SH-SY5Y (cell line): ENCODE measurements around the gene SLC35G6.

Experiments
- GATA2 ChIP-seq: IDR thresholded peaks from 2 replicates; pipeline ENCODE4 v1.6.1; 2011; ENCODE audit warnings: mild to moderate bottlenecking, low read depth, low read length
- GATA3 ChIP-seq: IDR thresholded peaks from 2 replicates; pipeline ENCODE4 v1.6.1; 2011; ENCODE audit warnings: low read depth, mild to moderate bottlenecking, low read length, moderate library complexity

SLC35G6 gene

GRCh38 chr17:7466639-7467341 lies 14.5 kb upstream of the SLC35G6 start:
- TF ChIP-seq GATA2 = no peak
- no peak for TF ChIP-seq GATA3

DNA sequence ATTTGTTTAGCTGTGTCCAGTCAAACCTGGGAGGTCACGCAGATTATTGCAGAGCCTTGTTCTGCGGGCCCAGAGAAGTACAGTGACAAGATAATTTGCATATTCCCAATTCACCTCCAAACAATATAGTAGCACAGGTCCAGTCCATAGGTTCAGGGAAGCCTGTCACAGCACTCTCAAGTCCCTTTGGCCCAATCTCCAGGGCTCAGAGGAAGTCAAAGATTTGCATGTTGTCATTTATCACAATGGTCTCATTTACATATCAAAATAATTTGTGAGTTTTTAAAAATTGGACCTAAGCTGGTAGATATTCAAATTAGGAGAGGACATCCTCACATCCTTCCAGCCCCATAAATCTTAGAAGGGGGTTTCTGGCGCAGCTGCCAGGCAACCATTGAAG lies 13.7 kb upstream of the SLC35G6 start:
- TF ChIP-seq GATA3 = no peak
- no peak for TF ChIP-seq GATA2

GRCh38 chr17:7468290-7468689 lies 13.0 kb upstream of the SLC35G6 start:
- no peak for TF ChIP-seq GATA2
- no peak for TF ChIP-seq GATA3

- no peak for TF ChIP-seq GATA3
These were observed 12.3 kb upstream of the SLC35G6 start for GRCh38 chr17:7468804-7469389.

GRCh38 chr17:7471729-7472128 lies 9.5 kb upstream of the SLC35G6 start:
- TF ChIP-seq GATA2 (no peak), GATA3 (no peak)

DNA sequence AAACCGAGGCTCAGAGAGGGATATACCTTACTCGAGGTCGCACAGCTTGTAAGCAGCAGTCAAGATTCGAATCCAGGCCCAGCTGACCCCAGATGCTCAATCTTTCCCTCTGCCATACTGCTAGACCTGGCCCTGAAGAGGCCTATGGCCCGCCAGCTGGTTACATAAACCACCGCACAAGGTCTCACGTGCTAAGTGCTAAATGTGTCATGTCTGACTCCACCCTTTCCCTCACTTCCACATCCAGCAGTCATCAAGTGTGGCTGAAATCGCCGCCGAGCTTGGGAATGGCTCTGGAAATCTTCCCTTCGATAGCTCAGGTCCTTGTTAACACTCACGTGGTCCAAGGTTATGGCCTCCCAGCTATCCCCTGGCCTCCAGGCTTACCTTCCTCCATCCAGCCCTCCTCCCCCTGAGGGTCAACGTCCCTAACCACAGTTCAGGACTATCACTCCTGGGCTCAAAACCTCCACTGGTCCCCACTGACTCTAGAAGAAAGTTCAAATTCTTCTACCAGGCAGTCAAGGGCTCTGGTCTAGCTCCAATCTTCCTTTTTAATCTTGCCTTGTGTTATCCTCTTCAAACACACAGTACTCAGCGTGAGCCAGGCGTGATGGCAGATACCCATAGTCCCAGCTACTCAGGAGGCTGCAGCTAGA lies 5.4 kb upstream of the SLC35G6 start:
- TF ChIP-seq GATA2 (no peak), GATA3 (no peak)

DNA sequence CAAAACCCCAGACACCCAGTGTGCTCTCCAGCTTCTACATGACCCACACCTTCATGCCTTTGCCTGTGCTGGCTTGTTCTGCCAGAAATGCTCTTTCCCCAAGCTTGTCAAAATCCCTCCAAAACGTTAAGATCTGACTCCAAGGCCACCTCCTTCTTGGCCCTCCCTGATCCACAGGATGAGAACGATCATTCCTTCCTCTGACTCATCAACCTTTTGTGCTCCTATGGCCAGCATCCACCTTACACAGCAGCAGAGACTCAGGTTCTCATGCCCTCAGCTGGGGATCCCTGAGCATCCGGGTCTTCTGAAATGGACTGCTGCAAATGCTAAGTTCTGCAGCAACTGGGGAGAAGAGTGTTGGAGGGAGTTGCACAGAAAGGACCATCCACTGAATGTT lies 4.8 kb upstream of the SLC35G6 start:
- TF ChIP-seq GATA3 = no peak
- no peak for TF ChIP-seq GATA2

- TF ChIP-seq GATA3 = no peak
- no peak for TF ChIP-seq GATA2
These were observed 4.3 kb upstream of the SLC35G6 start for GRCh38 chr17:7476951-7477350.

DNA sequence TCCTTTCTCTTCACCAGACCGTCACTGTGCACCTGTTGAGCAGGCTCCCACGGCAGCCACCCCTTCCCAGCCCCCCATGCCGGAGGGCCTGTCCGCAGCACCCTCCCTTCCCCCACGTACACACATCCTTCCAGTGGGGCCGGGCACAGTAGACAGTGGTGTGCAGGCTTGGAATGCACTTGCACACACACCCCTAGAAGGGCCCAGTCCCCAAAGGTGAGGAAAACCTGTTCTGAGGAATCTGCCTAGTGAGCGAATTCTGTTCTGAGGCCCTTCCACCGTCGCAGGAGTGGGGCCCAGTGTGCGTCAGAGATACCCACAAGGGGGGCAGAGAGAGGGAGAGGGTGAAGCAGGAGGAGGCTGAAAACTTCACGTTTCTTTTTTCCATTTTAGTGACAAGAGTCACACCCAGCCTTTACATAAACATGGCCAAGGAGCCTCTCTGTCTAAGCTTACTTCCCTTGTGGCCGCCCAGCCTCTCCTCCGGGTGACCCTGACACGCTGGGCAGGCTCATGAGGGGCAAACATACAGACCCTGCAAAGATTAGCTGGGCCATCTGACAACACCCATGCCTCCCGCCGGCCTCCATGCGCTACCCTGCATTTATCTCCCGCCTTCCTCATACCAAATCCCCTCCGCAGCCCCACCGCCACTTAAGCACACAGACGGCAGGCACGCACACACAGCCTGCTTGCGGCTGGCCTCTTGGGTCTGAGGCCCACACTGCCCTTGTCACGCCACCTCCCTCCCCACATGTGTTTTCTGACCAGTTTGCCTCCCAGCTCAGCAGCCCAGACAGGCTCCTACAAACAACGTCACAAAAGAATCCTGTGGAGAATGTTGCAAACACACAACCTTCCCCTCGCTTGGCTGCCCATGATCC lies 3.6 kb upstream of the SLC35G6 start:
- TF ChIP-seq GATA3 (no peak), GATA2 (no peak)

- TF ChIP-seq GATA2 (no peak), GATA3 (no peak)
These were observed 2.7 kb upstream of the SLC35G6 start for GRCh38 chr17:7478276-7479212.

GRCh38 chr17:7479213-7480088 lies 1.8 kb upstream of the SLC35G6 start, which contains the start of gene ZBTB4:
Gene ZBTB4, minus strand, starts transcription at chr17:7479631. Its CDS starts 12,830 bp downstream, at chr17:7466801.
- TF ChIP-seq GATA2 (no peak), GATA3 (no peak)

GRCh38 chr17:7480089-7480384 lies 1.2 kb upstream of the SLC35G6 start:
- no peak for TF ChIP-seq GATA3

DNA sequence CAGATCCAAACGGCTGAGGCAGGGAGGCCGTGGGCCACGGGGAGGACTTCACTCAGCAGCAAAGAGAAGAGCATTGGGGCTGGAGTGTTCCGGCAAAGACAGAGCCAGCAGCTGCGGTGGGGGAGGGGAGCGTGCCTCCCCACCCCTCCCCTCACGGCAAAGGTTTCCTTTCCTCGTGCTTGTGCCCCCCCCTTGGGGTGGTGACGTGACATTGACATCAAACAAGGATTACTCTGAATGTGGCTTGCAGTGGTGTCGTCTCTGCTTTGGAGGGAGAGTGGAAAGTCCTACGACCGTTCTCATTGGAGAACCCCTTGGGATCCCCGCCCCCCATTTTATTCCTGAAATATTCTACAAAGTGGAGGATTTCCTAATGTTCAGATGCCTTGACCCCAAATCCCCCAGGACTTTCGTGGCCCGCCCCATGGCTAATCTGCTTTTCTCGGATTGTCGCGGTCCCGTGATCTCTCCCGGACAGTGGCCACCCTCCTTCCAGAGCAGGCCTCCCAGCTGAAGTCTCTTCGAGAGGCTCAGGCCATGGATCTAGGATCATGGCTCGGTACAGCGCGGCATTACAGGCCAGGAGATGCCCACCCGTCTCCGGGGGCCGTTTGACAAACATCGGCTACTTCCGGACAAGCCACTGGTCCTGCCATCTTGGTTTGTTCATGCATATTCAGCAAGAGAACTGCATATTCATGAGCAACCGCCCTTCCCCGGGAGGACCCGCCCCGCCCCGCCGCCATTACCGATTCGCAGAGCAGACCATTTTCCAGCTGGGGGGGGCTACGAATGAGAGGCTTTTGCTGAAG lies 2.2 kb downstream of the SLC35G6 start:
- TF ChIP-seq GATA3 (no peak), GATA2 (no peak)
